B cell (primary cell): ENCODE results near the gene GGCX. TPM values are rescaled to one million over a fixed set of nuclear protein-coding genes. Genes with fewer than 3 reads are reported as not detected.

ENCODE experiments used
- ATAC-seq: fragments of 200-7000 bp; cut with Tn5 transposase; one replicate; pipeline ENCODE4 v1.10.0; 2021; ENCODE audit warnings: low read depth, mild to moderate bottlenecking, moderate number of reproducible peaks, moderate library complexity
- CTCF ChIA-PET: fragments of 350-600 bp; sonication (Branson Sonifier 250); formaldehyde crosslinking; loops from one replicate; lab custom pipeline; 2021; ENCODE audit warnings: antibody characterized with exemption, inconsistent platforms; lab: Charles Lee
- POLR2A ChIA-PET: fragments of 350-600 bp; sonication (Branson Sonifier 250); formaldehyde crosslinking; loops from one replicate; lab custom pipeline; 2021; ENCODE audit warnings: antibody characterized with exemption; lab: Charles Lee
- DNase-seq: peaks from one replicate; pipeline ENCODE4 v3.0.0; 2013
- H2AFZ ChIP-seq: 2 replicates; pipeline ENCODE4 v1.6.1; 2012; ENCODE audit warnings: mild to moderate bottlenecking, low read depth, low read length; ENCODE audit not compliant: insufficient read depth, poor library complexity, severe bottlenecking
- H3K27ac ChIP-seq, 2 donors: 1 replicate in 1 of 2; 2 replicates in 1 of 2; pipeline ENCODE4 v1.5.1; 2012 to 2013; ENCODE audit warnings: low read length in 2 of 2, mild to moderate bottlenecking in 2 of 2, moderate library complexity in 1 of 2
- H3K27me3 ChIP-seq, 4 experiments: fragments of 200-600 bp in 1 of 4; sonication (generic) in 1 of 4; replicated peaks in 1 of 4; 1 replicate in 2 of 4; 2 replicates in 2 of 4; pipeline versions ENCODE4 v1.6.1 to v1.7.0; 2013 to 2016; ENCODE audit warnings: low read length in 3 of 4, mild to moderate bottlenecking in 2 of 4, mixed read lengths in 1 of 4, moderate library complexity in 1 of 4; ENCODE audit not compliant: insufficient read depth in 4 of 4, control insufficient read depth in 3 of 4; ENCODE audit errors: control extremely low read depth in 1 of 4
- H3K36me3 ChIP-seq, 2 experiments: replicated peaks in 1 of 2; 1 replicate in 1 of 2; 2 replicates in 1 of 2; pipeline versions ENCODE4 v1.6.1 to v1.7.1; 2013; ENCODE audit warnings: low read length in 1 of 2; ENCODE audit not compliant: insufficient read depth in 2 of 2, control insufficient read depth in 1 of 2; ENCODE audit errors: control extremely low read depth in 1 of 2, extremely low read depth in 1 of 2
- H3K4me1 ChIP-seq, 2 donors: fragments of 200-600 bp in 1 of 2; sonication (generic) in 1 of 2; 1 replicate in 1 of 2; 2 replicates in 1 of 2; pipeline versions ENCODE4 v1.5.1 to v1.6.1; 2013 to 2017; ENCODE audit warnings: low read length in 2 of 2; ENCODE audit not compliant: control insufficient read depth in 2 of 2, insufficient read depth in 2 of 2
- H3K4me2 ChIP-seq: replicated peaks from 2 replicates; pipeline ENCODE3; 2012; ENCODE audit warnings: mild to moderate bottlenecking, low read depth, low read length; ENCODE audit not compliant: poor library complexity, severe bottlenecking
- H3K4me3 ChIP-seq, 5 experiments: fragments of 200-600 bp in 1 of 5; sonication (generic) in 1 of 5; 1 replicate in 3 of 5; 2 replicates in 2 of 5; pipeline versions ENCODE4 v1.5.1 to v1.7.0; 2011 to 2016; ENCODE audit warnings: low read length in 4 of 5, mild to moderate bottlenecking in 4 of 5, low read depth in 2 of 5, control low read depth in 1 of 5, moderate library complexity in 1 of 5; ENCODE audit not compliant: insufficient read depth in 1 of 5; ENCODE audit errors: control extremely low read depth in 1 of 5, extremely low read depth in 1 of 5
- H3K79me2 ChIP-seq: fragments of 200-600 bp; sonication (generic); one replicate; pipeline ENCODE4 v1.6.0; 2016; ENCODE audit warnings: low read length; ENCODE audit not compliant: control insufficient read depth, insufficient read depth
- H3K9ac ChIP-seq: fragments of 200-600 bp; sonication (generic); 2 replicates; pipeline ENCODE4 v1.6.1; 2017; ENCODE audit warnings: mild to moderate bottlenecking, low read length, moderate library complexity
- H3K9me3 ChIP-seq, 3 donors: one replicate each; pipeline versions ENCODE4 v1.6.1 to v1.7.1; 2013; ENCODE audit warnings: low read length in 2 of 3; ENCODE audit not compliant: control insufficient read depth in 2 of 3, insufficient read depth in 1 of 3; ENCODE audit errors: control extremely low read depth in 1 of 3
- H4K20me1 ChIP-seq: 2 replicates; pipeline ENCODE4 v1.6.0; 2012; ENCODE audit warnings: mild to moderate bottlenecking, low read length; ENCODE audit not compliant: insufficient read depth, control insufficient read depth, poor library complexity, severe bottlenecking
- H3K27ac Mint-ChIP-seq: one replicate; pipeline ENCODE4 v1.8.0; 2021; ENCODE audit warnings: mixed read lengths
- H3K27me3 Mint-ChIP-seq: one replicate; pipeline ENCODE4 v1.8.0; 2021; ENCODE audit warnings: mixed read lengths
- H3K4me1 Mint-ChIP-seq: one replicate; pipeline ENCODE4 v1.8.0; 2021; ENCODE audit warnings: mixed read lengths
- H3K4me3 Mint-ChIP-seq: one replicate; pipeline ENCODE4 v1.8.0; 2021; ENCODE audit warnings: mixed read lengths
- H3K9me3 Mint-ChIP-seq: one replicate; pipeline ENCODE4 v1.8.0; 2022; ENCODE audit warnings: mixed read lengths; ENCODE audit not compliant: insufficient read depth
- EZH2 ChIP-seq: IDR thresholded peaks from 2 replicates; pipeline ENCODE4 v1.6.1; 2012; ENCODE audit warnings: borderline replicate concordance, low read depth, mild to moderate bottlenecking, moderate library complexity, low read length; ENCODE audit not compliant: insufficient read depth, poor library complexity, severe bottlenecking
- WGBS: methylation state at CpG from one replicate; pipeline ENCODE4 v1.1.5; 2013; ENCODE audit warnings: missing lambda C conversion rate; ENCODE audit not compliant: insufficient coverage; 5-methylcytosine and 5-hydroxymethylcytosine counted together
- intact Hi-C: fragments of 100-400 bp; cut with micrococcal nuclease; formaldehyde crosslinking; loops from one replicate; pipeline ENCODE4 v1.10.0; 2022
- polyA plus RNA-seq: library from polyadenylated mRNA; depleted of rRNA; stranded (reverse); fragments of >200 nt; gene quantifications from 2 replicates; pipeline ENCODE4 v1.2.3, GENCODE V29; 2012
- total RNA-seq, 2 donors: library from RNA; stranded (reverse); fragments of 120-200 nt in 1 of 2; gene quantifications; 1 replicate in 1 of 2; 2 replicates in 1 of 2; pipeline versions ENCODE4 v1.2.3 to v1.2.4, GENCODE V29; 2013 to 2022
- TF ChIP-seq, protein P1 (sequence below): fragments of 200-600 bp; IDR thresholded peaks from one replicate; pipeline ENCODE4 v1.8.0; 2022; ENCODE audit warnings: antibody characterized with exemption, mild to moderate bottlenecking

GGCX gene
- total and polyA plus RNA-seq, 2 donors (not counting 1 experiment from before 2014, with no cell fraction given): 23.5 to 36.8 TPM

DNA sequence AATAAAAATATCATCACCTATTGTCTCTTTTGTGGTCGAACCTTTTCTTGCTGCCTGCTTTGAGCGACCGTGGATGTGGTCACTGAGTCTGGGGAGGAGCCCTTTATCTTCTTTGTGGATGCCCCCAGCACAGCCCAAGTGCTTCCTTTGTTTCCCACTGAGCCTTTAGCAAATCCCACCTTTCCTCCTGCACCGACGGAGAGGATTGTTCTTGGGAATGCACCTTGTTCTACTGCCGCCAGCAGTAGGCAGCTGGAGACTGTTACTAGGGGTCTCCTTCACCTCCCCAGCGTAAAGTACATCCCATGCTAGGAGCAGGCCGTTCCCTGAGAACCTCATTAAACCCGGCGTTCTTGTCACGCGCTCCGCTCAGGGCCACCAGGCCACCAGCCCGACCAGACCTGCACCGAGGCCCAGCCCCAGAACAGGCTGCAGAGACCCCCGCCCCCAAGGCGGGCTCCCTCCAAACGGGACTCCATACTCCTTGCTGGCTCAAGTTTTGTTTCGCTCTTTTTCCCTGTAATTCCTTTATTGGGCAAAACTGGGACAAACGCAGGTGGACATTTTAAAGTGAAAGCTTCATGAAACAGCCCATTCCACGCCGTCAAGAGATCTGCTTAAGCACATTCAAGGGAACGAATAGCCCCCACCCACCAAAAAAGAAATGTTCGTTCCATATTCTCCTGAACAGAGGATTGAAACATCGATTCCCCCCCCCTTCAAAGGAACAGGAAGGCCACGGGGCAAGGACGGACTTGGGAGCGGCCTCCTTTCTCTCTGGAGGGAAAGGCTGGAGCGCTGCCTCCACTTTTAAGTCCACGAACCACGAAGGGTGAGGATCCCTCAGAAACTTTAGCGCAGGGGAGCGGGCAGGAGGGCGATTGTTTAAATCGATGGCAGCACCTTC, 23.4 kb downstream of the GGCX start:
- peak overlapping the region; percentile 91 for H2AFZ ChIP-seq
- 1% methylated on average over 32 of the region's 35 CpGs for WGBS
- H3K4me2 ChIP-seq: peak overlapping the region; percentile 83
- Mint-ChIP-seq H3K9me3 (no peaks in the 10 kb centered on the region), H3K4me3 (peak overlapping the region; percentile 98), H3K27me3 (no peaks in the 10 kb centered on the region), H3K4me1 (peaks cover 35% of the 10 kb centered on the region), H3K27ac (peak overlapping the region; percentile 99)
- no peaks in the 10 kb centered on the region for H3K27me3 ChIP-seq
- H3K79me2 ChIP-seq: peaks cover 25% of the 10 kb centered on the region
- H3K9me3 ChIP-seq: no peaks in the 10 kb centered on the region
- peak overlapping the region; percentile 82 for H3K9ac ChIP-seq
- no peak for TF ChIP-seq EZH2
- TF ChIP-seq, protein P1, sequence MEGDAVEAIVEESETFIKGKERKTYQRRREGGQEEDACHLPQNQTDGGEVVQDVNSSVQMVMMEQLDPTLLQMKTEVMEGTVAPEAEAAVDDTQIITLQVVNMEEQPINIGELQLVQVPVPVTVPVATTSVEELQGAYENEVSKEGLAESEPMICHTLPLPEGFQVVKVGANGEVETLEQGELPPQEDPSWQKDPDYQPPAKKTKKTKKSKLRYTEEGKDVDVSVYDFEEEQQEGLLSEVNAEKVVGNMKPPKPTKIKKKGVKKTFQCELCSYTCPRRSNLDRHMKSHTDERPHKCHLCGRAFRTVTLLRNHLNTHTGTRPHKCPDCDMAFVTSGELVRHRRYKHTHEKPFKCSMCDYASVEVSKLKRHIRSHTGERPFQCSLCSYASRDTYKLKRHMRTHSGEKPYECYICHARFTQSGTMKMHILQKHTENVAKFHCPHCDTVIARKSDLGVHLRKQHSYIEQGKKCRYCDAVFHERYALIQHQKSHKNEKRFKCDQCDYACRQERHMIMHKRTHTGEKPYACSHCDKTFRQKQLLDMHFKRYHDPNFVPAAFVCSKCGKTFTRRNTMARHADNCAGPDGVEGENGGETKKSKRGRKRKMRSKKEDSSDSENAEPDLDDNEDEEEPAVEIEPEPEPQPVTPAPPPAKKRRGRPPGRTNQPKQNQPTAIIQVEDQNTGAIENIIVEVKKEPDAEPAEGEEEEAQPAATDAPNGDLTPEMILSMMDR: no peak
- H3K4me1 ChIP-seq: peaks cover 21 to 30% of the 10 kb centered on the region in 2 donors
- peaks cover 6 to 19% of the 10 kb centered on the region in 2 experiments for H3K36me3 ChIP-seq
- ATAC-seq: no peak
- peak overlapping the region; percentile 78 to 99 (median 87) for H3K4me3 ChIP-seq
- H4K20me1 ChIP-seq: peaks cover 20% of the 10 kb centered on the region
- CTCF ChIA-PET: interaction anchor here (1.0 to 7.8 kb wide), 6 partner anchors 13 to 210 kb away, joined by 3 to 104 read pairs (median 16); partner anchors contain the start of genes SH2D6 and TGOLN2
- H3K27ac ChIP-seq: peak overlapping the region; percentile 68 to 81
- DNase-seq: no peak
- intact Hi-C loops: loop anchor here (1.0 to 10.0 kb wide), 4 partner anchors 46 to 167 kb away; partner anchors contain the start of gene VAMP5
- POLR2A ChIA-PET: interaction anchor here (0.6 to 3.5 kb wide), 14 partner anchors 12 to 210 kb away, joined by 3 to 39 read pairs (median 6); partner anchors contain the start of genes C2orf68, ELMOD3, GGCX and RETSAT
